Cardiac septum (tissue), 1 donor: ENCODE data around the gene DPP10. TPM values are rescaled to one million over a fixed set of nuclear protein-coding genes. Genes with fewer than 3 reads are reported as not detected.

Experiments
- DNase-seq: peaks from one replicate; pipeline ENCODE4 v3.0.0-alpha.2; 2020; ENCODE audit warnings: low spot score
- intact Hi-C: fragments of 100-400 bp; cut with DNase I; formaldehyde crosslinking; loops from one replicate; pipeline ENCODE4 v1.14.0; 2022
- total RNA-seq: library from RNA; stranded (reverse); fragmentation: NEBNext Ultra II Directional; extraction: Animal tissue kit (Norgen Biotek cat#: 25700); gene quantifications from one replicate; pipeline ENCODE4 v1.2.1, GENCODE V29; 2021
- donor health status: DM: no; HTN: no; CAD: no.

Gene DPP10
- total RNA-seq, 1 donor from 2014 or later = 0.13 TPM

DNA sequence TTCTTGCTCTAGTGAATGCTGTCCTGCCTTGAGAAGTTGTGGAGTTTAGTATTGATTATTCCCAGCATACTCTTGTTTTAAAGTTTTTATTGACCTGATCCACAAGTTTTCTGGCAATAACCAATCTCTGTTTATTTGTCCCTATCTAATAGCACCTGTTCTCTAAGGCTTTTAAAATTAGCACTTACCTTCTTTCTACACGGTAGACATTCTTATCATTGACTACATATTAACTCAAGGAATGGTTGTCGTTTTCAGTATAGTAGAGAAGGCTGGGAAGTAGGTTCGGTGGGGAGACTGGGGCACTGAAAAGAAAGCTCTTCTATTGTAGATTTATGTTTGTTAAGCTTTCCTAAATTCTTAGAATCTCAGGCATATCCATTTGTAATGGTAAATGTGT is 726.0 kb downstream of the DPP10 start:
- DNase-seq = no peak
- intact Hi-C loops = no loop called here

DNA sequence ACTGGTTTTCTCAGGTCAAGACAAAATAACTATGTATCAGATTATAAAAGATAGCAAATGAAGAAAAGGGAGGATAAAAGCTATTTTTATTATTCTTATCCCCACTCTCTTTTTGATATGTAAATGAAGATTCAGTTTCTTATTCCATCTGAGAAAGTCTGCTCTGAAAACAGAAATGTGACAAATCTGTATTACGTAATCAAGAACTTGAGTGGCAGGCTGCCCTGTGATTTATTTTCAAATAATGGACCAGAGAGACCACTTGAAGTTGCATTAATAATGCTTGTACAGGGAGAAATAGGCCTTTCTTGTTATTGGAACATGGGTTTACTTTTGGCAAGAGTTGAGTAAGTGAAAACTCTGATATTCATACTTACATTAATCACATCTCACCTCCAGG is 727.4 kb downstream of the DPP10 start:
- no peak for DNase-seq
- intact Hi-C loops = no loop called here

DNA sequence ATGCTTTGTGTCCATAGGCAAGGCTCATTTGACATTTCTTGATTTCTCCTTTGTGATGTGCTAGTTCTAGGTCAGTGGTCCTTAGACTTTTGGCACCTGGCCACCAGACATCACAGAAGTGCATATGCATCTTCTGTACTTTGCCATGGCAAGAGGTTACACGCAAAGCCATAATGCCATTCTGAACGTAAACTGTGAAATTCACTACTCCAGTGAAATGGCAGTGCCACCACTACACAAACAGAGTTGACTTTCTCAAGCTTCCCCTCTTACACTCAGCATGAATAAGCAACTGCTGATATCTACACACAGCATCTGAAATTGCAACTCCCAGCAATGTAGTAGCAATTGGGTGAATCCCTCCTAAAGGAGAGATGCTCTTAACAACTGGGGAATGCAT is 729.3 kb downstream of the DPP10 start:
- intact Hi-C loops = no loop called here
- DNase-seq = no peak

DNA sequence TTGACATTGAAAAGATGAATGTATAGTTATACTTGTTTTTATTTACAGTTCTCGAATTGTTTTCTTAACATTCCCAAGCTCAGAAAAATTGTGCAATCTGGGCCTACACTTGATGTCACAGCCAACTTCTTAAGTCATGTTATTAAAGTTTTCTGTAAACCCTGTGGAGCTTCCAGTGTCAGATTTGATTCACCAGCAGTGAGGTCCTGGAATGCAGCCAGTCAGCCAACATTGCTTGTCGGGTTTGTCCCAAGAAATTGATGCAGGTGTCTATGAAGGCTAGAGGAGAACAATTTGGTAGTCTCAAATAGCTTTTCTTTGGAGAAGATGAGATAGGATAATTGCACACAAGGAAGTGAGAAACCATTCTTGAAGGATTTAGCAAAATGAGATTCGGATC is 732.2 kb downstream of the DPP10 start:
- no peak for DNase-seq
- intact Hi-C loops = no loop called here

DNA sequence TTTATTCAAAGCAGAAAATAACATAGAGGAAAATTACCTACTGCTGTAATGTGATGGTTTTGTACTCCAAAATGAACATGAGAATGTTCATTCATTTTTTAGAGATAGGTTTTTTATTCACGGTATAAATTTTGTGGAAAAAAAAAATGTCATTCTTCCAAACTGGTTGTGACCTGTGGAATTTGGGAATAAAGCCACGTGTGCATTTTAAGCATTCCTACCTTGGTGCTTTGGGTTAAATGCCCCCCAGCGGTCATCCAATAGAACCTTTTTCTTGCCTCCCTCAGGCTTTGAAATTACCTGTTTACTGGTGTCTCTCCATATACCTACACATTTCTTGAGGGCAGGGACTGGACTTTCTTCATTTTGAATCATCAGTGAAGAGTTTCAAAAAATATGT is 740.7 kb downstream of the DPP10 start:
- intact Hi-C loops = no loop called here
- DNase-seq = no peak

DNA sequence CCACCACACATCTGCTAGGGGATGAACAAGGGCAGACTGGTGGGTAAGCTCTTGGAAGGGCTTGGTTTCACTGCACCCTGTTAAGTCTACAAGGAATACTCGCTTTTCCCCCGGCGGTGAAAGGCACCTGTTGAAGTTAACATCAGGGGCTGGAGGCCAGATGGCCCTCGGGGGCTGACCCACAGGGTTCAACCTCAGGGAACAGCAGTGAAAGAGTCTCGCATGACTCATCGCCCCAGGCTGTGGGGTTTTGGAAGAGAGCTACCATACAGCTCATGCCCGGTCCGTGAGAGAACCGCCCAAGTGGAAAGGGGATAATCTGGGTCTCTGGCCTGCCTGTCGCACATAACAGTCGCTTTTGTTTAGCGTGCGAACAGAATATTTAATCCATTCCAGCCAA is 748.0 kb downstream of the DPP10 start:
- intact Hi-C loops = no loop called here
- DNase-seq = no peak

DNA sequence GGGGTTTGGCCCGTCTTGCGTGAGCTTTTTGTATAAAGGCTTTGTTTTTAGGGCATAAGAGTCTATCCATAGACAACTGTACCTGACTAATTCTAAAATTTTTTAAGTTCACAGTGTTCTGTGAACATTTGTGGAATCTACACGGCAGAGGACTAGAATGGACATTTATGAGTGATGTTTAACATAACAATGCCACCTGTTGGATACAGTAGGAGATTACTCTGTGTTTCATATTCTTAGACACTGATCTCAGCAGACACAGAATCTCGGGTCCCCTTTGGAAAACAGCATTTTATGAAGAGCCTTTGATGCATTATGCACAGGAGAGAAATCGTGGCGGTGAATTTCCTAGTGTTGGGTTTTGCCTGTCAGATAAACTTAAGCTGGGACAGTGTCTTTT is 752.2 kb downstream of the DPP10 start:
- DNase-seq = no peak
- intact Hi-C loops = no loop called here

DNA sequence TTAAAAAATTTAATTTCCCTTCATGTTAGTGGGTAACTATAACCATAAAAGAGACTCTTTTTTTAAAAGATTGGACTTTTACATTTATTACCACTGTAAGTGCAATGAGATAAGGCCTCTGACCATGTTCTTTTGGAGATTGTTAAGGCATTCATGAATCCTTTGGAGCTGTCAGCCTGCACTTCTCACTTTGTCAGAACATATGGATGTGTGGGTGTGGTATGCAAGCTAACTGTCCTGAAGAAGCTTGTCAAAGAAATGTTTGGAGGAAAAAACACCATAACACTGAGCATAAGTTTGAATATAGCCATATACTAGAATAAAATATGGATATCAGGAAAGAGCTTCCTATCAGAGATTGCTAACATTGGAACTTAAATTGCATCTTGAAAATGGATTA is 754.1 kb downstream of the DPP10 start:
- intact Hi-C loops = no loop called here
- DNase-seq = no peak

DNA sequence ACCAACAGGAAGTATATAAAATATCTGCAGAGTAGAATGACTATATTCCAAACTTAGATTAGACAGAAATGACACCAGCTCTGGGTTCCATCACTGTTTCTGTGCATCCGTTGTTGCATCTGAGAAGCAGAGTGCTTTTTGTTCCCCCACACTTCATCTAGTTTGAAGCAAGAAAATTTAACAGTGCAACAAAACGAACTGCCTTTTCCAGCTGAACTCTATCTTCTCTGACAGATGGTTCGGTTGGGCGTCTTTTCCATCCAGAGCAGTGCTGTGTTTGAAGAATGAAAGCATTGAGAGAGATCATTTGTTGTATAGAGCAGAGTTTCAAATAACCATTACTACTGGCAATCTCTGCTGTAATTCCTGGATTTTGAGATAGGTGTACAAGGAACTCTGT is 757.5 kb downstream of the DPP10 start:
- no peak for DNase-seq
- intact Hi-C loops = no loop called here

DNA sequence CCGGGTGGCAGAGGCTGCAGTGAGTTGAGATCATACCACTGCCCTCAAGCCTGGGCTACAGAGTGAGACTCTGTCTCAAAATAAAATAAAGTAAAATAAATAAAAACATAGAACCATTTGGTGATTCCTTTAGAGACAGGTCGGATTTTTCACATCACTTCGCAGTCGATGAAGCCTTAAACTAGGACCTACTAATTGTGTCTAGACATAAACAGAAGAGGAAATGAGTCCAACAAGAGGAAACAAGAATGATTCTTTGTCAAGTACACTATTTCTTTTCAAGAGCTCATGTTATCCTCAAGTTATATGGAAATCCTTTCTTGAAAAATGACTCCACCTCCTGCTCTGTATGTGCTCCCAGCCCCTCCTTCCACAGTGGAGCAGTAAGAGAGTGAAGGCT is 758.9 kb downstream of the DPP10 start:
- intact Hi-C loops = no loop called here
- no peak for DNase-seq

DNA sequence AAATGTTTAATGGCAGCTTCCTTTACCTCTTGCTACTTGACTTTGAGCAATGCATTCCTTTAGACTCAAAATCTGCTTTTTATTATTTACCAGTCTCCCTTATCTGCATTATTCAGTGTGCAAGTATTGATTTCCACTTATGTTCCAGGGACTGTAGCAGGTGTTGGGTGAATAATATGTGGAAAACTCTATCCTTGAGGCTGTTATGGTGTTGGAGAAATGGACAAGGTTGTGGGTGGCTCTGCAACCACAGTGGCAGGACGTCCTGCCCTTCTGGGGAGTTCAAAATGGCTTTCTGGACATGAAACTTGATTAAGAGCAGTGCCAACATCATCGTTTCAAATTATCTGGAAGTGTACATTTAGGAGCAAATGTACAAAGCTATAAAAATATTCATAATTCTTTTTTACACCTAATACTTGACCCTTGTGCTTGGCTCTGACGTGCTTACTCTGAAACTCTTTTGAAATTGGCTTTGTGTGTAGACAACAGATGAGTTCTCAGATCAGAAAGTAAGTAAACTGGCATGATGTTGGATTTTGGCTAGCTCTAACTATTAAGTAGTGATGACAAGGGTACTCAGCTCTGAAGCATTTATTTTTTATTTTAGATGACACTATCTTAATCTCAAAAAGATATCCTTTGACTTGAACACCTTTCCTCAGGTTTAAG is 766.2 kb downstream of the DPP10 start:
- intact Hi-C loops = no loop called here
- DNase-seq = no peak

DNA sequence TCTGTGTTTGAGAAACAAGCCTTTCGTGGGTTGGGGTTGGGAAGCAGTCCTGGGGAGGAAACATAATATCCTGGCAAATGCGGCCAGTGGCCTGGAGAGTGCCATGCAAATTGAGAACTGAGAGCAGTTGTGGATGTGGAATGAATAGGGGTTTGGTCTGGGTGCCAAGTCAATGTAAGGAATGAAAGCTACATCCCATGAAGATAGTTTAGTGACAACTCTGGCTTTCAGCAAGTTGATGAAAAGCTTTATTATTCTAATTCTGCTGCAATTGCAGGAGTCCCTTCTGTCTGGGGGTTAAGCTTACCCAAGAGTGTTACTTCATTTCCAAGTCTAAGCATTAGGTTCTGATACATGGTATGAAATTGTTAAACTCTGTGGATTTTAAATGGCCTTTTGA is 771.6 kb downstream of the DPP10 start:
- intact Hi-C loops = no loop called here
- no peak for DNase-seq

DNA sequence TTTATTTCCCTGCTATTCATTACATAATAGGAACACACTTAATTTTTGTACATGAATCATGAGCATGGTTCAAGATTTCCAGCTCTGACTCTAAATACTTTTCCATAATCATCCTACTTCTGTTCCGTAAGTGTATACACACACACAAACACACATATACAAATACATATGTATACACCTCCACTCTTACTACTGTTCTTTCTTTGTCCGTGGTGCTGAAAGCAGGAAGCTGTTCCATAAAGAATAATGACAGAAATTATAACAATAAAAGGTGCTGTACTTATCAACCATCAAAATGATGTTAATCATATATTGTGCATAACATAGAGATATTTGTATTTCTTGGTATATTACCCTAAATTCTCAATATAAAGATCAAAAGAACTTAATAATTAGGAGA is 776.9 kb downstream of the DPP10 start:
- DNase-seq = no peak
- intact Hi-C loops = no loop called here

DNA sequence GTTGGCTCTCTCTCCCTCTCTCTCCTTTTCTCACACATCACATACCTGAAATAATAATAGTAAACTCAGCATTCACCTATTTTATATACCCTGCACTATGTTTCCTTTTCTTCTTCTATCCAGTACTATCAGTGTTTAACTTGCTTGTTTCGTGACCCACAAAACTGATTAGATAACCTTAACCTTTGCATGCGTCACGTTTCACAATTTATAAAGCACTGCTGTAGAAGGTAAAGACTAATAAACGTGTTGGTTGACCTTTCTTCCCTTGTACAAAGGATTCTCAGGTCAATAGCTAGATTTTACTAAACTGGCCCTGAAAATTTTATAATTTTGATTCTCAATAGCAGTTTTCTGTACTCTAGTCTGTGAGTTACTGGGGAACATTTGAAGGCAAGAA is 791.7 kb downstream of the DPP10 start:
- intact Hi-C loops = no loop called here
- no peak for DNase-seq

DNA sequence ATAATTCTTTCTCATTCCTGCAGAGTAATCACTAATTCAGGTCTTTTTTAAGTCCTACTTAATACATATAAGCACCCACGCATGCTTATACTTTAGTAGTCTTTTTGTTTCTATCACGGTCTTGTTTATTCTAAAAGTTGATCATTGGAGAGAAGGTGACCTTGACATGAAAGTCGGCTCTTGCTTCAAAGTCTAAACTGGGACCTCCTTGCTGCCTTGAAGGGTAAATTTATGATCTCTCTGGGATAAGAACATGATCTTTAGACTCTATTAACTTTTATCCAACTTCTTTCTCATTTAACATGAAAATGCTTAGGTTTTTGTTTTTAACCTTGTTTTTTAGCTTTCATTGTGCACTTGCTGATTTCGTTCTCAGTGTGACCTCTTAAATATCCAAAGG is 792.3 kb downstream of the DPP10 start:
- intact Hi-C loops = no loop called here
- no peak for DNase-seq

DNA sequence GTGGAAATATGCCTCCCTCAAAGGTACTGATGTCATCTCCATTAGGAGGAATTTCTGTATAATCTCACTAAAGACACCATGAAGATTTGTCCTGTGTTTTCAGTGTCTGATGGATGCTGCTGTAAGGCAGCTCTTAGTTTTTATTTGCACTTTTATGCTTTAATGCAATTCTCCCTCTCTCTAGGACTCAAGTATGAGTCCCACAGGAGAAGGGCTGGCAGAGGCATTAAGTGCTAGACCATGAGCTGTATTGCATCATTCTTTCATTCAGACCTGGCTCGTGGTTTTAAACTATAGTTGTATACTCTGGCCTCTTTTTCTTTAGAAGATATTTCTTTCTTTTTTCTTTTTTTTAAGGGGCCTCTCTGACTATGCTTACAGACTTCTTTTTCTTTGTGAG is 805.6 kb downstream of the DPP10 start:
- intact Hi-C loops = no loop called here
- no peak for DNase-seq

DNA sequence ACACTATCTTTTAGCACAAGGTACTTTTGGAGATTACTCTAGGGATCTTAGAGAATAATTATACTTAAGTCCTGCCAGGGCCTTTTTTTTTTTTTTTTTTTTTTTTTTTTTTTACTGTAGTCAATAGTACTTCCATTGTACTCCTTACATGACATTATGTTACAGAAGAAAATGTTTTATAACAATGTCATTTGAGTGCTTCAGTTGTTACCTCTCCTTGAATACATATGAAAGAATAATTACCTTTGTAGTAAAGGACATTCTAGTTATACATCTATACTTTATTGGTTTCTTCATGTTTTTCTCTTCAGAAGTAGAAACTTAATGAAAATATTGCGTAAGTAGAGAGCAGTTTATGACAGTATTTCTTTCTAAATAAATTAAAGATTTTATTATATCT is 834.9 kb downstream of the DPP10 start:
- DNase-seq = no peak
- intact Hi-C loops = no loop called here

DNA sequence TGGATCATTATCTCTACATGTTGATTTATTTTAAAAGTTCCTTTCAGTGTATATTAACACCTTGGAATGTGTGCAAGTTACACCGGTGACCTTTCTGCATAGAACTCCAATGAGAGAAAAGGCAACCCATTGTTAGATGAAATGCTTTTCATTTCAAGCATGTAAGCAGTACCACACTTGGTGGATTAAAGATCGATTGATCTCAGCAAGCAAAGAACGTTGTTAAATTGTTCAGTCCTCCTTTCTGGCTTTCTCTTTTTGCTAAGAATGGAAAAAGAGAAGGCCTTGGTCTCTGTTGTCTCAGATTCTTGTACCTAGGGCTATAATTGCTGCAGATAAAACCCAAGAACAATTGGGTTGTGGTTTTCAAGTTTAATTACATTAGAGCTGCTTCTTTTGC is 843.0 kb downstream of the DPP10 start:
- intact Hi-C loops = no loop called here
- DNase-seq = no peak

DNA sequence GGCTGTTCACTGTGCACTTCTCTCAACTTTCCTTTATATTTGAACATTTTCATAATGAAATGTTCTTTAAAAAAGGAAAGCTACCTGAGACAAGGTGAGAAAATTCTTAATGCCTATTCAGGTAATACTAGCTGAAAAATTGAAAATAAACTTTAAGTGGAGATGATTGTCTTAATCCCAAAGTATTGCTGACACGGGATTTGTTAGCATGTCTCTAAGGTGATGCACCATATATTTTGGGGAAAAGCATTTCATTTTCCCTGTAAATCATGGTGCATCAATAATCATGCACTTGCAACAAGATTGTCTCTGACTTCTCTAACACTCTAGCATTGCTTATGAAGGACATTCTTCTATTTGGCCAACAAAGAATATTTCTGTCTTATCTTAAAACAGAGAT is 848.0 kb downstream of the DPP10 start:
- DNase-seq = no peak
- intact Hi-C loops = no loop called here

DNA sequence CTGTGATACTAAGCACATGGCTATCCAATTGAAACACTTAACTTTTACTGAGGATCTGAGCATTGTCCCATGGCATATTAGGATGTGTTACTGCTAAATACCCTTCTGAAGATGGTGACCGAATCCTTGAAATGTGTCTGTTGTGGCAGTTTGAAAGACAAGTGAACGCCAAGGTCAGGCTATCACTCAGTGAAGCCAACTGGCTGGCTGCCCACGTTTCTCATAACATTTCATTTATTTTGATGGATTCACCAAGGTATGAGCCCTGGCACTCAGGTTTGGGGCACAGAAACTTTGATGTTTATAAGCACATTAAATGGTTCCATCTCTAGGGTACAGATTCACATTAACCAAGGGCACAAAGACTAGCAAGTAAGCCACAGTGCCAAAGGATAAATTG is 850.3 kb downstream of the DPP10 start:
- DNase-seq = no peak
- intact Hi-C loops = no loop called here

DNA sequence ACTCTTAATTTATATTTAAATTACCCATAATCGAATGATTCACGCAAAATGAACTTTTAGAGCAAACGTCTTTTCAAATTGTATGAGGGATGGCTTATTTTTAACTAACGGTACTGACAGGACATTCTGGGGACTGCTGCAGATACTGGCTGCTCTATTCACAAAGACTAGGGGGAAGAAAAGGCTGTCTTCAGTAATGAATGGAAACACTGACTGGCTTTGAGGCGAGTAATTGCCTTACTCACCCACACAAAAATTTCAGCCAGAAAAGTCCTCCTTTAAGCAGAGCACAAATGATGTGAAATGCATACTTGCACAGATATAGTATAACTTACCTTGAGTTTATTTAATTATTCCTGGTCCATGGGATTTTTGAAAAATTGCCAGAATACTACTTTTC is 852.6 kb downstream of the DPP10 start:
- intact Hi-C loops = no loop called here
- DNase-seq = no peak

DNA sequence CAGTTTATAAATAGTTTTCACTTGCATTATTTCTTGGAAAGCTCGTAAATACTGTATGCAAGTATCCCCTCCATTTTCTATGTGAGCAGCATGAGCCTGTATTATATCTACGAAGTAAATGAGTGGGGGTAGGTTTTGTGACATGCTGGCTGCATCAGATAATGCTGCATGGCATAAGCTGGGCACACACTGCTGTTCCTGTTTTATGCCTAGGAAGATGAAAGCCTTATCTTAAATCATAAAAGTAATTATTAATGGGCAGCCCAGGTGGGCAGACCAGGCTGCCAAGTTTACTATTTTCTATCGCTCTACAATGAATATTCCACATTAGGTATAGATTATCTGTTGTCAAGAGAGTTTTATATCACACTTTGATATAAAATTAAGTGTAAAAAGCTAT is 854.6 kb downstream of the DPP10 start:
- intact Hi-C loops = no loop called here
- DNase-seq = no peak
